Suprapubic skin (tissue), 4 donors: ENCODE results near the gene RUNX2.

Source experiments
- EP300 ChIP-seq: sonication (generic); formaldehyde crosslinking; IDR thresholded peaks from one replicate; pipeline ENCODE4 v1.6.1; 2017; ENCODE audit warnings: antibody characterized with exemption
- POLR2A ChIP-seq, 2 donors: fragments of 450-650 bp; IDR thresholded peaks; one replicate each; pipeline ENCODE4 v1.6.1; 2017; ENCODE audit warnings: antibody characterized with exemption in 2 of 2, mild to moderate bottlenecking in 2 of 2, moderate library complexity in 2 of 2
- POLR2AphosphoS5 ChIP-seq, 3 donors: sonication (generic); formaldehyde crosslinking; IDR thresholded peaks; one replicate each; pipeline ENCODE4 v1.6.1; 2017; ENCODE audit warnings: antibody characterized with exemption in 3 of 3
- TF ChIP-seq, protein P1 (sequence below), 2 donors: fragments of 200-600 bp in 1 of 2; fragments of 450-650 bp in 1 of 2; sonication (generic) in 1 of 2; IDR thresholded peaks; one replicate each; pipeline ENCODE4 v1.5.1; 2016 to 2019; ENCODE audit warnings: antibody characterized with exemption in 2 of 2, mild to moderate bottlenecking in 1 of 2, moderate library complexity in 1 of 2

DNA sequence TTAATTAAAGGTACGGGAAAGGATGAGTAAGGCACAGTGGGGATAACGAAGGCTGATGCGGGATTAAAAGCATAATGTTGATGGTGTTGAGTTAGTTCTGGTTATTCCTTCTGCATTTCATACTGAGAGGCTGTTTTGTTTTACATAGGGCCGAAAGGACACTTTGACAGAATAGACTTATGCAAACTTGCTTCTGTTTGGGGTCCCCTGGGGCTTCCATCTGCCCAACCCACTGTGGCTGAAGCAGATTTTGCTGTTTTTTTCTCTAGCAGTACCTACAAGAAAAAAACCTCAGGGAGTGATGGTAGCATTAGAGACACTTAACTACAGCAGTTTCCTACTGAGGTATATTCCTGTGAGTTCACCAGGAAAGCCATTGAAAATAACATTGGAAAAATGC is 185.7 kb downstream of the RUNX2 start:
- TF ChIP-seq, protein P1, sequence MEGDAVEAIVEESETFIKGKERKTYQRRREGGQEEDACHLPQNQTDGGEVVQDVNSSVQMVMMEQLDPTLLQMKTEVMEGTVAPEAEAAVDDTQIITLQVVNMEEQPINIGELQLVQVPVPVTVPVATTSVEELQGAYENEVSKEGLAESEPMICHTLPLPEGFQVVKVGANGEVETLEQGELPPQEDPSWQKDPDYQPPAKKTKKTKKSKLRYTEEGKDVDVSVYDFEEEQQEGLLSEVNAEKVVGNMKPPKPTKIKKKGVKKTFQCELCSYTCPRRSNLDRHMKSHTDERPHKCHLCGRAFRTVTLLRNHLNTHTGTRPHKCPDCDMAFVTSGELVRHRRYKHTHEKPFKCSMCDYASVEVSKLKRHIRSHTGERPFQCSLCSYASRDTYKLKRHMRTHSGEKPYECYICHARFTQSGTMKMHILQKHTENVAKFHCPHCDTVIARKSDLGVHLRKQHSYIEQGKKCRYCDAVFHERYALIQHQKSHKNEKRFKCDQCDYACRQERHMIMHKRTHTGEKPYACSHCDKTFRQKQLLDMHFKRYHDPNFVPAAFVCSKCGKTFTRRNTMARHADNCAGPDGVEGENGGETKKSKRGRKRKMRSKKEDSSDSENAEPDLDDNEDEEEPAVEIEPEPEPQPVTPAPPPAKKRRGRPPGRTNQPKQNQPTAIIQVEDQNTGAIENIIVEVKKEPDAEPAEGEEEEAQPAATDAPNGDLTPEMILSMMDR (IDR thresholded peaks at IDR 0.05), result no peak
- TF ChIP-seq EP300 (no peak), POLR2AphosphoS5 (IDR thresholded peaks at IDR 0.05) (no peak), POLR2A (IDR thresholded peaks at IDR 0.05) (no peak)
